ENCODE data around the gene REC114.

DNA sequence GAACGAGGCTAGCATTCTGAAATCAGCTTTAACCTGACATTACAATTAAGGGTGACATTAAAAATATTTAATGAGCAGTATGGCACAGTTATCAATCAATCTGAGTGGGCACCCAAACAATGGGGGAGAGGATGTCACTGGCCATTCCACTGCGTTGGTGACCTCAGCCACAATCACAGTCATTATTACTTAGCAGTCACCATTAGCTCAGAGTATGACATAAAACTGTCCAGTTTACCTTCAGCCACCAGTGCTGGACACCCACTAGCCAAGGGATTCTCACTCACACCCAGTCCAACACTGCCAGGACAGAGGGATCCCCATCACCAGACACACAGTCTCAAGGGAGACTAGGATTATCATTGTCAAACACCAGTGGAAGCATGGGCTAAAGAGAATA, 17.5 kb upstream of the REC114 start:
- no peak for TF ChIP-seq EZH2phosphoT487 (IDR thresholded peaks at IDR 0.05; ENCODE audit: low read depth, severe bottlenecking, unreplicated experiment)
- TF ChIP-seq CTCF (IDR thresholded peaks at IDR 0.05; ENCODE audit: poor library complexity), result no peak
